Uterus (tissue), 2 donors: ENCODE measurements around the gene RAC3.

ENCODE experiments used
- CTCF ChIP-seq, 4 experiments: fragments of 200-600 bp in 2 of 4; fragments of 450-650 bp in 2 of 4; sonication (generic) in 2 of 4; IDR thresholded peaks; one replicate each; pipeline ENCODE4 v1.5.1; 2016 to 2019; ENCODE audit warnings: antibody characterized with exemption in 4 of 4, mild to moderate bottlenecking in 2 of 4, moderate library complexity in 1 of 4
- POLR2A ChIP-seq, 2 donors: fragments of 450-650 bp; IDR thresholded peaks; one replicate each; pipeline ENCODE4 v1.6.1; 2016; ENCODE audit warnings: antibody characterized with exemption in 2 of 2, mild to moderate bottlenecking in 1 of 2, moderate library complexity in 1 of 2

GRCh38 chr17:81995463-81996231 lies 35.8 kb upstream of the RAC3 start:
- TF ChIP-seq POLR2A (IDR thresholded peaks at IDR 0.05) (no peak), CTCF (IDR thresholded peaks at IDR 0.05) (no peak)
